Liver (tissue), 9 donors: ENCODE results near the gene DNAJA3. TPM values are rescaled to one million over a fixed set of nuclear protein-coding genes. Genes with fewer than 3 reads are reported as not detected.

ENCODE experiments used
- DNase-seq: peaks from one replicate; pipeline ENCODE4 v3.0.0-alpha.2; 2017; ENCODE audit warnings: low spot score
- H3K27ac ChIP-seq, 2 donors: one replicate each; pipeline ENCODE4 v1.7.0; 2013; ENCODE audit warnings: inconsistent platforms in 2 of 2, low read length in 2 of 2, control low read depth in 1 of 2, low read depth in 1 of 2, mild to moderate bottlenecking in 1 of 2
- H3K27me3 ChIP-seq, 4 donors: one replicate each; pipeline versions ENCODE4 v1.6.1 to v1.7.0; 2013; ENCODE audit warnings: low read length in 3 of 4, inconsistent platforms in 1 of 4, mild to moderate bottlenecking in 1 of 4, moderate library complexity in 1 of 4; ENCODE audit not compliant: control insufficient read depth in 4 of 4, insufficient read depth in 4 of 4
- H3K36me3 ChIP-seq, 4 donors: one replicate each; pipeline versions ENCODE4 v1.6.1 to v1.7.0; 2013; ENCODE audit warnings: low read length in 3 of 4, mild to moderate bottlenecking in 3 of 4, low read depth in 1 of 4, moderate library complexity in 1 of 4; ENCODE audit not compliant: control insufficient read depth in 4 of 4, insufficient read depth in 3 of 4
- H3K4me1 ChIP-seq, 4 donors: one replicate each; pipeline versions ENCODE4 v1.6.1 to v1.7.0; 2013; ENCODE audit warnings: low read length in 3 of 4, mild to moderate bottlenecking in 3 of 4, moderate library complexity in 1 of 4; ENCODE audit not compliant: control insufficient read depth in 4 of 4, insufficient read depth in 4 of 4
- H3K4me3 ChIP-seq, 3 donors: one replicate each; pipeline versions ENCODE4 v1.6.1 to v1.7.0; 2013; ENCODE audit warnings: low read length in 3 of 3, control low read depth in 1 of 3, low read depth in 1 of 3, mild to moderate bottlenecking in 1 of 3
- H3K9ac ChIP-seq, 2 donors: one replicate each; pipeline ENCODE4 v1.7.0; 2013; ENCODE audit warnings: low read length in 2 of 2, mild to moderate bottlenecking in 2 of 2, moderate library complexity in 2 of 2, control low read depth in 1 of 2, low read depth in 1 of 2
- H3K9me3 ChIP-seq, 4 donors: one replicate each; pipeline versions ENCODE4 v1.6.1 to v1.7.0; 2013; ENCODE audit warnings: low read length in 3 of 4; ENCODE audit not compliant: control insufficient read depth in 4 of 4
- ATF3 ChIP-seq: IDR thresholded peaks from 2 replicates; pipeline ENCODE4 v1.6.1; 2016; ENCODE audit warnings: antibody characterized with exemption
- CTCF ChIP-seq: fragments of 150-350 bp; IDR thresholded peaks from 2 replicates; pipeline ENCODE4 v1.5.1; 2017; ENCODE audit warnings: improper control_type of control experiment, low read depth, low read length; ENCODE audit not compliant: missing input control
- EGR1 ChIP-seq, 2 donors: IDR thresholded peaks; 2 replicates each; pipeline ENCODE4 v1.6.1; 2016 to 2018; ENCODE audit warnings: antibody characterized with exemption in 2 of 2, low read depth in 2 of 2
- FOXA1 ChIP-seq: IDR thresholded peaks from 2 replicates; pipeline ENCODE4 v1.6.1; 2016; ENCODE audit warnings: antibody characterized with exemption
- FOXA2 ChIP-seq: IDR thresholded peaks from 2 replicates; pipeline ENCODE4 v1.6.1; 2016; ENCODE audit warnings: antibody characterized with exemption
- GABPA ChIP-seq, 2 donors: IDR thresholded peaks in 1 of 2; conservative IDR thresholded peaks in 1 of 2; 2 replicates each; pipeline ENCODE4 v1.6.1; 2016; ENCODE audit warnings: antibody characterized with exemption in 2 of 2, mild to moderate bottlenecking in 1 of 2, moderate library complexity in 1 of 2
- HNF4A ChIP-seq, 2 donors: conservative IDR thresholded peaks; 2 replicates each; pipeline ENCODE4 v1.6.1; 2016; ENCODE audit warnings: antibody characterized with exemption in 2 of 2, mild to moderate bottlenecking in 2 of 2
- HNF4G ChIP-seq: IDR thresholded peaks from 2 replicates; pipeline ENCODE4 v1.6.1; 2016; ENCODE audit warnings: antibody characterized with exemption
- NR2F2 ChIP-seq: IDR thresholded peaks from 2 replicates; pipeline ENCODE4 v1.6.1; 2016; ENCODE audit warnings: antibody characterized with exemption
- RAD21 ChIP-seq, 2 donors: IDR thresholded peaks; 2 replicates each; pipeline ENCODE4 v1.6.1; 2016; ENCODE audit warnings: antibody characterized with exemption in 2 of 2, mild to moderate bottlenecking in 2 of 2
- RXRA ChIP-seq, 2 donors: IDR thresholded peaks; 2 replicates each; pipeline ENCODE4 v1.6.1; 2017 to 2018; ENCODE audit warnings: antibody characterized with exemption in 2 of 2, mild to moderate bottlenecking in 1 of 2
- SP1 ChIP-seq: IDR thresholded peaks from 2 replicates; pipeline ENCODE4 v1.6.1; 2018; ENCODE audit warnings: antibody characterized with exemption, mild to moderate bottlenecking
- YY1 ChIP-seq: IDR thresholded peaks from 2 replicates; pipeline ENCODE4 v1.6.1; 2016; ENCODE audit warnings: antibody characterized with exemption, mild to moderate bottlenecking
- ZBTB33 ChIP-seq: IDR thresholded peaks from 2 replicates; pipeline ENCODE4 v1.6.1; 2016; ENCODE audit warnings: antibody characterized with exemption
- WGBS: extraction: QIAGEN DNeasy Blood & Tissue Kit; methylation state at CpG from one replicate; pipeline ENCODE4 v1.1.7; 2013; 5-methylcytosine and 5-hydroxymethylcytosine counted together
- polyA plus RNA-seq, 2 donors: library from polyadenylated mRNA; stranded (reverse) in 1 of 2; unstranded in 1 of 2; fragments of 200-250 nt in 1 of 2; fragments of >200 nt in 1 of 2; fragmentation: Nextera tagmentation in 1 of 2; extraction: Ambion mirVana in 1 of 2; gene quantifications; one replicate each; pipeline versions ENCODE4 v1.2.1 to v1.2.3, GENCODE V29; 2013 to 2015
- total RNA-seq, 2 donors: library from RNA; depleted of rRNA; stranded (reverse); fragments of >200 nt; gene quantifications; one replicate each; pipeline ENCODE4 v1.2.3, GENCODE V29; 2014
- TF ChIP-seq, protein P1 (sequence below): IDR thresholded peaks from 2 replicates; pipeline ENCODE4 v1.6.1; 2016; ENCODE audit warnings: antibody characterized with exemption
- donor health status: healthy.
- donor health status: healthy.
- donor health status: healthy.
- donor health status: healthy.
- donor health status: healthy.

The DNAJA3 gene
- total and polyA plus RNA-seq, 4 donors: 39.6 to 86.3 (median 65.6) TPM

- TF ChIP-seq CTCF (no peak), GABPA (IDR thresholded peaks at IDR 0.05 in 1 of 2, conservative IDR thresholded peaks at IDR 0.05 in 1 of 2) (no peak), ATF3 (no peak), RAD21 (IDR thresholded peaks at IDR 0.05) (no peak)
Measured at GRCh38 chr16:4382795-4383357, 42.8 kb upstream of the DNAJA3 start (continued).

- H3K36me3 ChIP-seq: peaks cover 0 to 17% (median 7%) of the 10 kb centered on the region in 4 donors
- H3K9ac ChIP-seq: no peak overlapping the region
- no peak for DNase-seq
- H3K4me1 ChIP-seq: peaks cover 0 to 18% (median 8%) of the 10 kb centered on the region in 4 donors
- no peaks in the 10 kb centered on the region for H3K9me3 ChIP-seq
- no peaks in the 10 kb centered on the region for H3K27me3 ChIP-seq
- no peak overlapping the region for H3K4me3 ChIP-seq
- no peak overlapping the region for H3K27ac ChIP-seq
- WGBS: 92% methylated on average over 12 of the region's 12 CpGs
- TF ChIP-seq CTCF: no peak
- no peak for TF ChIP-seq RAD21 (IDR thresholded peaks at IDR 0.05)
- TF ChIP-seq NR2F2: no peak
- TF ChIP-seq FOXA2: no peak
- TF ChIP-seq SP1: no peak
- no peak for TF ChIP-seq EGR1 (IDR thresholded peaks at IDR 0.05; ENCODE audit: low read depth in 2 of 2)
- no peak for TF ChIP-seq ATF3
- TF ChIP-seq HNF4A (conservative IDR thresholded peaks at IDR 0.05): no peak
- TF ChIP-seq ZBTB33: no peak
- no peak for TF ChIP-seq FOXA1
- no peak for TF ChIP-seq YY1
- TF ChIP-seq RXRA (IDR thresholded peaks at IDR 0.05): no peak
- no peak for TF ChIP-seq GABPA (IDR thresholded peaks at IDR 0.05 in 1 of 2, conservative IDR thresholded peaks at IDR 0.05 in 1 of 2)
- TF ChIP-seq, protein P1, sequence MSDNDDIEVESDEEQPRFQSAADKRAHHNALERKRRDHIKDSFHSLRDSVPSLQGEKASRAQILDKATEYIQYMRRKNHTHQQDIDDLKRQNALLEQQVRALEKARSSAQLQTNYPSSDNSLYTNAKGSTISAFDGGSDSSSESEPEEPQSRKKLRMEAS: no peak
- no peak for TF ChIP-seq HNF4G
Measured at GRCh38 chr16:4383591-4384444, 41.9 kb upstream of the DNAJA3 start.
